SK-N-SH treated with all-trans-retinoic acid at 6 μM for 48 hours (cell line): ENCODE data around the gene TDRD15.

Source experiments
- ARNTL ChIP-seq: fragments of 450-650 bp; formaldehyde crosslinking; IDR thresholded peaks from 2 replicates; pipeline ENCODE4 v1.5.0; 2020; ENCODE audit warnings: low read depth, mild to moderate bottlenecking, moderate library complexity, borderline replicate concordance
- CREB5 ChIP-seq: fragments of 250-450 bp; sonication (Bioruptor Pico); IDR thresholded peaks from 2 replicates; pipeline ENCODE4 v1.5.1; 2020; ENCODE audit warnings: low read depth, mild to moderate bottlenecking, moderate library complexity
- GLIS3 ChIP-seq: fragments of 250-450 bp; sonication (Bioruptor Pico); IDR thresholded peaks from 2 replicates; pipeline ENCODE4 v1.5.0; 2020; ENCODE audit warnings: mild to moderate bottlenecking, moderate library complexity

- TF ChIP-seq GLIS3 (CRISPR knock-in tag) (no peak), CREB5 (CRISPR knock-in tag) (no peak), ARNTL (CRISPR knock-in tag) (no peak)
Measured at GRCh38 chr2:21104030-21104660, 19.6 kb upstream of the TDRD15 start.
